Stimulated activated CD8-positive, alpha-beta memory T cell treated with anti-CD3 and anti-CD28 coated beads, Interleukin-4, amount 100 ng/mL, for 48 hours (primary cell): ENCODE measurements around the gene ARHGEF39.

Source experiments
- DNase-seq: peaks from one replicate; pipeline ENCODE4 v3.0.0-alpha.2; 2020

ARHGEF39 gene

DNA sequence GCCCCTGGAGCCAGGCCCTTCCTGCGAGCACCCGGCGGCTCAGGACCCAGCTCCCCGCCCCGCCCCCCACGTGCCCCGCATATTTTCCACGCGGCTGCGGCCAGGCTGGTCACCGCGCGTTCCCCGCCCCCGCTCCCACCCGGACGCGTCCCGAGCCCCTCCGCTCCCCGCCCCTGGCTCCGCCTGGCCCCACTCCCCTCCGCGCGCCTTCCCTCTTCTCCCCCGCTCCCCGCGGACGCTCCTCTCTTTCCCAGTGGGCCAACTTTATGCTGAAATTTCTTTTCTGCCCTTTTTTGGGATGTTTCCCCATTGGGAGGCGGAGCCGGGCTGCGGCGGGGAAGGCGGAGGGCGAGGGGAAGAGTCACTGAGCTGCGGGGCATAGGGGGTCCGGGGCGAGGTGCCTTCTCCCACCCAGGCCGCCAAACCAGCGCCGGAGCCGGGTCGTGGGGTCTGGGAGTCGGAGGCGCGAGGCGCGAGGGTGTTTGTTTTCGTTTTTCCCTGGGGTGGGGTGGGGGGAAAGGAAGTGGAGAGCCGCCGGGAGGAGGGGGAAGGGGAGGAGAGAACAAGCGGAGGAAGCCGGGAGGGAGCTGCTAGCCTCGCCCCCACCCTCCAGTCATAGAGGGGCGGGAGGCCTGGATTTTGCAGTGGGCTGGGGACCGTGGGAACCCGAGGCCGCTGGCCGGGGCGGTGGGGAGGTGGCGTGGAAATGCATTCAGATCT, 25.8 kb upstream of the ARHGEF39 start:
- DNase-seq, result peak; percentile 54

DNA sequence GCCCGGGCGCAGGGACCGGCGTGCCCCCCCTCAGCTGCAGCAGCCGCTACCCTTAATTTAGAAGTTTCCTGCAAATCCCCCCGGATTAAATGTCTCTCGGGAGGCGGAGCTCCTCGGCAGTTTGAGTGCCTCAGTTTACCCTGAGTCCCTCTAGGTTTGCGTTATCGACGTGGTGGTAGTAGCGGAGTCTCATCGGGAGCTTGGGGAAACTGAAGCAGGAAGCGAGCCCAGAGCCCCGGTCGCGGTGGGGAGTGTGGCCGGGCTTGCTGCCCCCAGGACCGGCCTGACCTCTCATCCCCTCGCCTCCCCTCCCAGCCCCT, 25.3 kb upstream of the ARHGEF39 start:
- DNase-seq, result no peak

DNA sequence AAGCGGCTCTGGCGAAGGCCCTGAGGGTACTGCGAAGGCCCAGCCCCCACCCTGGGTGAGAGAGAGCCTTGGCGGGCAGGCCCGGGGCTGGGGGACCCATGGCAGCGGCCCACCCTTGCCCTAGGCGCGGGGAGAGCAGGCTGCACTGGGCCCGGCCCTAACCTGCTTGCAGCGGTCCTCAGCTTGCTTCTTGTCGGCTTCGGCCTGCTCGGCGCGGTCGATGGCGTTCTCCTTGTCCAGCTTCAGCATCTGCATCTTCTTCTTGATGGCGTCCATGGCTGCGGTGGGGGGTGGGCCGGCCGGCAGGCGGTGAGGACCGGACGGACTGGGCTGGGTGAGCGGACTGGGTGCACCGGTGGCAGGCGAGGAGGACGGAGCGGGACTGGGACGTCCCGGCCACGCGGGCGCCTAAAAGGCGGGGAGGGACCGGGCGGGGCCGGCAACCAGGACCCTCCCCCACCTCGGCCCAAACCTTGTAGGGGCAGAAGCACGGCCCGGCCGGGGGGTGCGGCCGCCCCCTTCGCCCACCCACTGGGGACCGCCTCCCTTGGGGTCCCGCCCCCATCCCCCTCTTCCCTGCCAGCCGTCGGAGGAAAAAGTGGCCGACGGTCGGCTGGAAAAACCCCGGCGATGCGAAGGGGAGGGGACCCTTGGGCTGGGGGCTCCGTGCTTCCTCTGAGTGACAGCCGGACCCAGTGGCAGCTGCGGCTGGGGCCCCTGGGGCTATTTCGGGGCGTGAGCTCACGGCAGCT, 24.7 kb upstream of the ARHGEF39 start, which contains the start of gene TPM2:
Gene TPM2, minus strand, starts transcription at position 384 of the 752 bp plus-strand sequence. Its CDS starts 108 bp downstream, at position 276.
- DNase-seq, result no peak

DNA sequence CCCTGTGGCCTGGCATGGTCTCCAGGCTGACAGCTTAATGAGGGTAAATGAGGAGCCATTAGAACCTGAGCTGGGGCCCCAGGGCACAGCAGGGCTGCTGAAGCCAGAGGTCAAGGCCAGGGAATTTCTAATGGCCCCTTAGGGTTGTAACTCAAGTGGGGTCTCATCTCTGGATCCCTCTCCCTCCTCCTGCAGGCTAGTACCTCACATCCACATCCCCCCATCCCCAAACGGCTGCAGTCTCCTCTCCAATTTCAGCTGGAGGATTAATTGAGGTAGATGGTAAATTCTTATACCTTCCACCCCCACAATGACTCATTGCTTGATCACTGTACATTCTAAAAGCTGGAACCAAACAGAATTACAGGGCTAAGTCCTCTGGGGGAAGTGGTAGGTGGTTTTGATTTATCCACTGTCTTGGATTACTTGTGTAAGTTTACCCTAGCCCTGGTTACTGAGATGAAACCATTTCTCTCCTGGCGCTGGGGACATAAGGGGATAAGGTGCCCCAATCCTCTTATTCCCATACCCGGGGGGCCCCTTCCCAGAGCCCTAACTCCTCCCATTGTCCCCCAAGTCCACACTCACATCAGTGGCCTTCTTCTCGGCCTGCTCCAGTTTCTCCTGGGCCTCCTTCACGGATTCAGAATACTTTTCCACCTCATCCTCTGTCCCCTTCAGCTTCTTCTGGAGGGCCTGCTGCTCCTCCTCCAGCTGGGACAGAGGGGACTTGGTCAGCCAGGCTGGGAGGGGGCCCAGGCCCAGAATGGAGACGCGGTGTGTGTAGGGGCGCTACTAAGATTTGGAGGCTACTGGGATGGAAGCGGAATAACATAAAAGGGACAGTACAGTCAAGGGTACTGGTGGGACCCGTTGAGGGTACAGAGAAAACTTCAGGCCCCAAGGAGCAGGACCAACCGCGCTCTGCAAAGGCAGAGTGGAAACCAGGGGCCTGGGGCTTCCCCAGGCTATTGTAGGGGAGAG, 23.9 kb upstream of the ARHGEF39 start:
- no peak for DNase-seq

DNA sequence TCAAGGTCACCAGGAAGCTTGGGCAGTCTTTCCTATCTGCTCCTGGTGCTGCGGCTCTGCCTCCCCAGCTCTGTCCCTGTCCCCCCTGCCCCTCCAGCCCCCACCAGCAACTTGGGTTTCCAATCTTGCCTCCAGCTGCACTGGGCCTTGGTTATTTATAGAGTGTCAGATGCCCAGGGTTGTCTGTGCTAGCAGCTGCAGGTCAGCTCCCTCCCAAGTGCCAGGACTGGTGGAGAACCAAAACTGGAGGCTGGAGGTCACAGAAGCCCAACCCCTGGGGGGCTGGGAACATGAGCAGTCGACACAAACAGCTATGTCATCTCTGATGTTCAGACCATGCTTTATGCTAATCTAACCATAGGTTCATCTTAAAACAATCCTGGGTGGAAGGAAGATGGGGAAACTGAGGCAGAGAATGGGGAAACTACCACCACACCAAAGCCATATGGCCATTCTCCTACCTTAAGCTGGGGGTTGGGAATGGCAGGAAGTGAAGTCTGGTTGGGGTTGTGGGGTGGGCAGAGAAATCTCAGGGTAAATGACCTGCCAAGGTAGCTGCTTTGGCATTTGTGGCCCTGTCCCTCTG, 23.1 kb upstream of the ARHGEF39 start:
- DNase-seq, result no peak

DNA sequence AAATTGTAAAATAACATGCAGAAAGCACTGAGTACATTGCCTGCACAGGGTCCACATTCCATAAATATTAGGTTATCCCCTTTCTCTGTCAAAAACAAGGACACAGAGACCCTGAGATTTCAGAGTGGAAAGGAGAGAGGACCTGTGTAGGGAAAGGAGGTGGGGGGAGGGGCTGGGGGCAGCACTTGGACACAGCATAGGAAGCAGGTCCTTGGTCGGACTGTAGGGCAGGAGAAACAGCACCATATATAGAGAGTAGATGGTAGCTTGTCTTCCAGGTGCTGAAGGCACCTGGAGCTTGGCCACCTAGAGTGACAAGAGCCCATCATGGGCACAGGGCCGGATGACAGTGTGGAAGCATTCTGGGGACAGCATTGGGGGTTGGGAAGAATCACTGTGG, 22.3 kb upstream of the ARHGEF39 start:
- no peak for DNase-seq

DNA sequence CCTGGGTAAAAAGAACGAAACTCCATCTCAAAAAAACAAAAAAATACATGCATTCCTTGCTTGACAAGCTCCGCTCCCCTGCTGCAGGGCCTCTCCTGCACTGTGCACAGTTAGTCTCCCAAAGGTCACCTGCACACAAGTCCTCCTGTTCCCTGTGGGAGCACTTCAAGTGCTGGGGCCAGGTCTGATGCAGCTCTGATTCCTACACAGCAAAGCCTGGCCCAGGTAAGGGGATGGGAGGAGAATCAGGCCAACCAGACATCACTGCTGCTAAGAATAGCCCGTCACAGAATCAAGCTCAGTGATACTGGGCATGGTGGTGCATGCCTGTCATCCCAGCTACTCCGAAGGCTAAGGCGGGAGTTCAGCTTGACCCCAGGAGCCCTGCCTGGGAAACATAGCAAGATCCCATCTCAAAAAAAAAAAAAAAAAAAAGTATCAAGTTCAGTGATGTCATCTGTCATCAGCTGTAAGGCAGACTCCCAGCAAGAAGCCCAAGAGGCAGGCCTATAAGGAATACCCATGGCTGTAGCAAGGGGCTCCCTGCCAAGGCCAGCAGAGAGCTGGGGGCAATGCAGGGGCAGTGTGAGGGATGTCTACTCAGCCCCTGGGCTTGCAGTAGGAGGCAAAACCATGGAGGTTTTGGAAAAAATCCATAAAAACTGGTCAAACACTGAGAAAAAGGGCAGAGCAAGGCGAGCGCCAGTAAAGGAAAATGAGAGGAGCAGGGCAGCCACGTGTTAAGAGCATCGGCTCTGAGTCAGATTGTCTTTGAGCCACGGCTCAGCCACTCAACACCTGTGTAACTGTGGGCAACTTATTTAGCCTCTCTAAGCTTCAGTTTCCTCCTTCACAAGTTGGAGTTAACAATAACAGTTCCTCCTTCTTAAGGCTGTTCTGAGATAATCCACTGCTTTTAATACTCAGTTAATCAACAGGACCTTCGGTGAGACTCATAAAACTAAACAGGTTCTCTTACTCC, 21.5 kb upstream of the ARHGEF39 start:
- DNase-seq, result no peak

DNA sequence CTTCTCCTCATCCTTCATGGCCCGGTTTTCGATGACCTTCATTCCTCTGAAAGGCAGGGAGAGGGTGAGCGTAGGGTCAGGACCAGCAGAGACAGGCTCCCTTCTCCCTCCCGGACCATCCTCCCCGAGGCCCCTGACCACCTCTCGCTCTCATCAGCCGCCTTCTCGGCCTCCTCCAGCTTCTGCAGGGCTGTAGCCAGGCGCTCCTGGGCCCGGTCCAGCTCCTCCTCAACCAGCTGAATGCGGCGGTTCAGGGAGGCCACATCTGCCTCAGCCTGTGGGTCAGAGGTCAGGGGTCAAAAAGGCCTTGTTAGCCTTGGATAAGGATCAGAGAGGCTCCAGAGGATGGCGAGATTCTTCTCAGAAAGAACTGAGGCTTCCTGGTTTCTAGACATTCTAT, 20.5 kb upstream of the ARHGEF39 start:
- no peak for DNase-seq

DNA sequence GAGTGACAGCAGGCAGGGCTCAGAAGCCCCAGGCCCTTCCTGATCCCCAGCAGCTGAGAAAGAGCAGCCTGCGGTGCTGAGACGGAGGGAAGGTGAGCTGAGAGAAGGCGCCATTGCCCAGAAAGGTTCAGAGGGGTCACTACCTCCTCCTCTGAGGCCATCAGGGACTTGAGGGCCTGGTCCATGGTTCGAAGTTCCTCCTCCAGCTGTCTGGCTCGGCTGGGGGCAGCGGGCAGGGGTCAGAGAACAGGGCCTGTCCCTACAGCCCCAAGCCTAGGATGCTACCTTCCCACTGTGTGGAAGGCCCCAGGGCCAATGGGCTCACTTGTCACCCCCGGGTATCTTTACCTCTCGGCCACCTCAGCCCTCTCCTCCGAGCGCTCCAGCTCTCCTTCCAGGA, 19.9 kb upstream of the ARHGEF39 start:
- no peak for DNase-seq

DNA sequence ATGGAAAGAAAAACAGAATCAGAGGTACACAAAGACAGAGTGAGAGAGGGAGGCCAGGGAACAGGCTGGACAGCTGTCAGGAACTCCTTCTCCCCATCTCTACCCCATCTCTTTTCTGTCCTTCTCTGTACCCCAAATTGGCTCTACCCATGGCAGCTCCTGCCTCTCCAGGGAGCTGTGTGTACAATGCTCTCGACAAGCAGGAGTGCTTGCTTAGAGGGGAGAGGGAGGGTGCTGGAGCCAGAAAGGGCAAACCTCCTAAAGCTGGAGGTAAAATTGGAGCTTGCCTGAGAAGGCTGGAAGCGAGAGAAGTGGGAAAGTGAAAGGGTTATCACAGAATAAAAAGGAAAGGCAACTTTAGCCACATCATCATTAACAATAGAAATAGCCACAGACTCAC, 18.3 kb upstream of the ARHGEF39 start:
- DNase-seq, result no peak

DNA sequence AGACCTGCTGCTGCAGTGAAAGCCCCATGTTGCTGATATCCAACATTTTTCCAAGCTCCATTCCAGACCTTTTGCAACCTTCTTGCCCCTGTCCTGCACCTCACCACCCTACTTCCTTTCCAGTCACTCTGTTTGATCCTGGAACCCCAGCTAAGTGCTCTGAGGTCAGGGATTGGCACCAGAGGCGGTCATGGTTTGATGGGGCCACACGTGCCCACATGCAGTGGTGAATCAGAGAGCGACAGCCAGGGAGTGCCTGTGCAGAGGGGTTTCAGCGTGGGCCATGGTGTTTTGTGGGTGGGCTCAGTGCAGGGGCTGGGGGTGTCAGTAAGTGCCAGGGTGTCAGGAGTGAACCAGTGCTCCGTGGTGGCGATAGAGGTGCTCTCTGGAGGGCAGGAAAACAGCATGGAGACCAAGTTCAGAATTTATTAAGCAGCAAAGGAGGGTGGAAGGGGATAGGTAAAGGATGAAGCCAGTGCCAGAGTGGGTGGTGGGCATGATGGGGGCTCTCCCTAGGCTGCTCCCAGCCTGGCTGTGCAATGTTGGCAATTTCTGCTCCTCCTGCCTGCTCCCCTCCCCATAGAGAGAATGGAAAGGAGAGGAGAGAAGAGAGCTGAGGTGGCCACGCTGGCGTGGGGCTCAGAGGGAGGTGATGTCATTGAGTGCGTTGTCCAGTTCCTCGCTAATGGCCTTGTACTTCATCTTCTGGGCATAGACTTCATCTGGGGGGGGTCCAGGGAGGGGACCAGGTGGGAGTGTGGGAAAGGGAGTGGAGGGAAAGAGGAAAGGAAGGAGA, 17.7 kb upstream of the ARHGEF39 start:
- DNase-seq, result no peak

DNA sequence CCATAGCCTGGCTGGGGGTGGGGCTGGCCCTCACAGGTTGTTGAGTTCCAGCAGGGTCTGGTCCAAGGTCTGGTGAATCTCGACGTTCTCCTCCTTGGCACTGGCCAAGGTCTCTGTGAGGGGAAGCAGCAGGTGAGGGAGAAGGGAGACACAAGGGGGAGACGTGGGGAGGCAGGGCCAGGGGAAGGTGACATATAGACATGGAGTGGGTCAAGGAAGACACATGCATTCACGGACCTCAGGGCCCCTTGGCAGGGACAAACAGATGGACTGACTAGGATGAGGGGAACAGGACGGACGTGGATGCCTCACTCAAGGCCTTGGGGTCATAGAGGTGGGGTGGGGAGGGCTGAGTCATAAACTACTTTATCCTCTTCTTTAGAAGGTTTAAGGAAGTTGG, 17.1 kb upstream of the ARHGEF39 start:
- DNase-seq, result no peak

DNA sequence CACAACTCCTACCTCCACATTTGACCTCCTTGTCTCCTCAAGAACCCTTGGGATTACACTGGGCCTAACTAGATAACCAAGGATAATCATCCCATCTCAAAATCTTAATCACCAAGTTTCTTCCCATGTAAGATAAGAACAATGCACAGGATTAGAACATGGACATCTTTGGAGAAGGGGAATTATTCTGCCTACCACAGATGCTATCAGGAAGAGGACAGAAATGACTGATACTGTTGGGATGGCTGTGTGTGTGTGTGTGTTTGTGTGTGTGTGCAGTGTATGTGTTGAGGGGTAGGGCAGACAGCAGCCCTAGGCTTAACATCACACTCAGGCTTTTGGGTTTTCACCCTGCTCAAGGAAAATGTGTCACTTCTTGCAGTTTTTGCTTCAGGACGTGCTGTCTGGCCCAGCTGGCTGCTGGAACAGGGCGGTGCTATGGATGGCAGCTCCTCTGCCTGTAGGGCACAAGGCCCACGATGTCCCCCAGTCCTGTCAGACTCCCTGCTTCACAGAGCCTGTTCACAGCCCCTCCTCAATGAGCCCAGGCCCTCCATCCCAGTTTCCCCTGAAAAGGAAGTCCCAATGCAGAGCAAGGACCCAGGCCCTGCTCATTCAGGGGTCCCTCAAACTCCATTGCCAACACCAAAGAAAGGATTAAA, 16.5 kb upstream of the ARHGEF39 start:
- no peak for DNase-seq

DNA sequence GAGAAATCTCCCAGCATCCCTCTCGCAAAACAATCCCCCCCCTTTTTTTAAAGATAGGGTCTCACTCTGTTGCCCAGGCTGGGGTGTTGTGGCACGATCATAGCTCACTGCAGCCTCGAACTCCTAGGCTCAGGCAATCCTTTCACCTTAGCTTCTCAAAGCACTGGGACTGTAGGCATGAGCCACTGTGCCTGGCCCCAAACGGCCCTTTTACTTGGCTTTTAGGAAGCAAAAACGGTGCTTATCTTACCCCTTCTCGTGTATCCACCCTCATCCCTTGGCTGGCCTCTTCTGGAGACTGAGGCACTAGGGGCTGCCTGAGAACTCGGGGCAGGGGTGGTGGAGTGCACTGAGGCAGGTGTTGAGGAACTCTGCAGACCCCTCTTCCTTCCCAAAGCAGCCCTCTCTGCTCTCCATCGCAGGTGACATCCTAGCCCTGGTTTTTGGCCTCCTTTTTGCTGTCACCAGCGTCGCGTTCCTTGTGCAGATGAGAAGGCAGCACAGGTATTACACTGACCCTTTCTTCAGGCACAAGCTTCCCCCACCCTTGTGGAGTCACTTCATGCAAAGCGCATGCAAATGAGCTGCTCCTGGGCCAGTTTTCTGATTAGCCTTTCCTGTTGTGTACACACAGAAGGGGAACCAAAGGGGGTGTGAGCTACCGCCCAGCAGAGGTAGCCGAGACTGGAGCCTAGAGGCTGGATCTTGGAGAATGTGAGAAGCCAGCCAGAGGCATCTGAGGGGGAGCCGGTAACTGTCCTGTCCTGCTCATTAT, 15.5 kb upstream of the ARHGEF39 start:
- DNase-seq, result no peak

DNA sequence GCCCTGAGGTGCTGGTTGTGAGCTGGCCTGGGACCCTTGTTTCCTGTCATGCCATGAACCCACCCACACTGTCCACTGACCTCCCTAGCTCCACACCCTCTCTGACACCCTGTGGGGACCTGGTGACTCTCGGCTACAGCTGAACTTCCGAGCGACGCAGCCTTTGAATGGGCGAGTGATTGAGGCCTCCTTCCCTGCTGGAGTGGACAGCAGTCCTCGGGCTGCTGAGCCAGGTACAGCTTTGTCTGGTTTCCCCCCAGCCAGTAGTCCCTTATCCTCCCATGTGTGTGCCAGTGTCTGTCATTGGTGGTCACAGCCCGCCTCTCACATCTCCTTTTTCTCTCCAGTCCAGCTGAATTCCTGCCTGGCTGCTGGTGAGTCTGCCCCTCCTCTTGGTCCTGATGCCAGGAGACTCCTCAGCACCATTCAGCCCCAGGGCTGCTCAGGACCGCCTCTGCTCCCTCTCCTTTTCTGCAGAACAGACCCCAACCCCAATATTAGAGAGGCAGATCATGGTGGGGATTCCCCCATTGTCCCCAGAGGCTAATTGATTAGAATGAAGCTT, 14.9 kb upstream of the ARHGEF39 start:
- DNase-seq, result no peak

DNA sequence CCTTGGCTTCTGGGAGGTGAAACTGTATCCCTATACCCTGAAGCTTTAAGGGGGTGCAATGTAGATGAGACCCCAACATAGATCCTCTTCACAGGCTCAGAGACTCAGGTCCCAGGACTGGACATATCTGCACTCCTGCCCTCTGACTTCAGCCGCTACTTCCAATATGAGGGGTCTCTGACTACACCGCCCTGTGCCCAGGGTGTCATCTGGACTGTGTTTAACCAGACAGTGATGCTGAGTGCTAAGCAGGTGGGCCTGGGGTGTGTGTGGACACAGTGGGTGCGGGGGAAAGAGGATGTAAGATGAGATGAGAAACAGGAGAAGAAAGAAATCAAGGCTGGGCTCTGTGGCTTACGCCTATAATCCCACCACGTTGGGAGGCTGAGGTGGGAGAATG, 14.1 kb upstream of the ARHGEF39 start:
- DNase-seq, result no peak

DNA sequence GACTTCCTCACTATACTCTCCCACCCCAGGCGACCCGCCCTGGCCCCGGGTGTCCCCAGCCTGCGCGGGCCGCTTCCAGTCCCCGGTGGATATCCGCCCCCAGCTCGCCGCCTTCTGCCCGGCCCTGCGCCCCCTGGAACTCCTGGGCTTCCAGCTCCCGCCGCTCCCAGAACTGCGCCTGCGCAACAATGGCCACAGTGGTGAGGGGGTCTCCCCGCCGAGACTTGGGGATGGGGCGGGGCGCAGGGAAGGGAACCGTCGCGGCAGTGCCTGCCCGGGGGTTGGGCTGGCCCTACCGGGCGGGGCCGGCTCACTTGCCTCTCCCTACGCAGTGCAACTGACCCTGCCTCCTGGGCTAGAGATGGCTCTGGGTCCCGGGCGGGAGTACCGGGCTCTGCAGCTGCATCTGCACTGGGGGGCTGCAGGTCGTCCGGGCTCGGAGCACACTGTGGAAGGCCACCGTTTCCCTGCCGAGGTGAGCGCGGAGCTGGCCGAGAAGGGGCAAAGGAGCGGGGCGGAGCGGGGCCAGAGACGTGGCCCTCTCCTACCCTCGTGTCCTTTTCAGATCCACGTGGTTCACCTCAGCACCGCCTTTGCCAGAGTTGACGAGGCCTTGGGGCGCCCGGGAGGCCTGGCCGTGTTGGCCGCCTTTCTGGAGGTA, 10.9 kb upstream of the ARHGEF39 start:
- peak; percentile 62 for DNase-seq

DNA sequence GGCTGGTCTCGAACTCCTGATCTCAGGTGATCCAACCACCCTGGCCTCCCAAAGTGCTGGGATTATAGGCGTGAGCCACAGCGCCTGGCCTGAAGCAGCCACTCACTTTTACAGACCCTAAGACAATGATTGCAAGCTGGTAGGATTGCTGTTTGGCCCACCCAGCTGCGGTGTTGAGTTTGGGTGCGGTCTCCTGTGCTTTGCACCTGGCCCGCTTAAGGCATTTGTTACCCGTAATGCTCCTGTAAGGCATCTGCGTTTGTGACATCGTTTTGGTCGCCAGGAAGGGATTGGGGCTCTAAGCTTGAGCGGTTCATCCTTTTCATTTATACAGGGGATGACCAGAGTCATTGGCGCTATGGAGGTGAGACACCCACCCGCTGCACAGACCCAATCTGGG, 10.2 kb upstream of the ARHGEF39 start:
- no peak for DNase-seq

DNA sequence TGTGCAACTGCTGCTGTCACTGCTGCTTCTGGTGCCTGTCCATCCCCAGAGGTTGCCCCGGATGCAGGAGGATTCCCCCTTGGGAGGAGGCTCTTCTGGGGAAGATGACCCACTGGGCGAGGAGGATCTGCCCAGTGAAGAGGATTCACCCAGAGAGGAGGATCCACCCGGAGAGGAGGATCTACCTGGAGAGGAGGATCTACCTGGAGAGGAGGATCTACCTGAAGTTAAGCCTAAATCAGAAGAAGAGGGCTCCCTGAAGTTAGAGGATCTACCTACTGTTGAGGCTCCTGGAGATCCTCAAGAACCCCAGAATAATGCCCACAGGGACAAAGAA, 9.0 kb upstream of the ARHGEF39 start:
- DNase-seq, result no peak
